CD4-positive, alpha-beta T cell treated with Interleukin-4 for 1 hour (primary cell): Measurements from ENCODE around the gene RPS6KB1.
"Not testable (repeated sequence)": the region's sequence is repeated elsewhere in the genome, so short reads cannot be mapped to it uniquely, and the experiment has no call there.

ENCODE experiments used
- DNase-seq, 2 donors: peaks; one replicate each; pipeline ENCODE4 v3.0.0-alpha.2; 2020 to 2022

RPS6KB1 gene

GRCh38 chr17:59947310-59947709, 54.4 kb downstream of the RPS6KB1 start:
- DNase-seq: not testable (repeated sequence)

GRCh38 chr17:59950049-59950448, 57.1 kb downstream of the RPS6KB1 start:
- no peak for DNase-seq

GRCh38 chr17:59954856-59955255, 61.9 kb downstream of the RPS6KB1 start:
- DNase-seq: no peak

GRCh38 chr17:59959574-59959973, 66.7 kb downstream of the RPS6KB1 start:
- DNase-seq: not testable (repeated sequence)

GRCh38 chr17:59962739-59963318, 69.9 kb downstream of the RPS6KB1 start:
- no peak for DNase-seq

GRCh38 chr17:59963738-59964481, 71.0 kb downstream of the RPS6KB1 start:
- peak; percentile 48 to 54 for DNase-seq

GRCh38 chr17:59964482-59965328, 71.8 kb downstream of the RPS6KB1 start, which contains the start of gene RNFT1:
TSS of gene RNFT1 (minus strand) at chr17:59964740. CDS start at chr17:59964663, 77 bp downstream.
- peak; percentile 87 to 89 for DNase-seq

- DNase-seq: not testable (repeated sequence)
These were observed 78.8 kb downstream of the RPS6KB1 start for GRCh38 chr17:59971771-59972170.

GRCh38 chr17:59972778-59973177, 79.9 kb downstream of the RPS6KB1 start:
- no peak for DNase-seq

- DNase-seq: not testable (repeated sequence)
These were observed 80.6 kb downstream of the RPS6KB1 start for GRCh38 chr17:59973483-59973882.

- not testable (repeated sequence) for DNase-seq
These were observed 82.2 kb downstream of the RPS6KB1 start for GRCh38 chr17:59975166-59975565.

- not testable (repeated sequence) for DNase-seq
These were observed 103.7 kb downstream of the RPS6KB1 start for GRCh38 chr17:59996608-59997007.
